Astrocyte (in vitro differentiated cells and primary cell): ENCODE results near the gene TNKS1BP1. TPM values are rescaled to one million over a fixed set of nuclear protein-coding genes. Genes with fewer than 3 reads are reported as not detected.
A peak's percentile ranks its signal among the peaks of the same experiment; 100 is the strongest.

Experiments used
- DNase-seq: peaks from one replicate; pipeline ENCODE4 v3.0.0-alpha.2; 2010; ENCODE audit warnings: low read depth
- FAIRE-seq: peaks from 2 replicates; lab custom pipeline; 2011; peaks lifted over from hg19 to GRCh38; lab: Jason Lieb, UNC
- H2AFZ ChIP-seq: 2 replicates; pipeline ENCODE4 v1.6.0; 2012; ENCODE audit warnings: low read depth, low read length, inconsistent platforms
- H3K27ac ChIP-seq: 2 replicates; pipeline ENCODE4 v1.5.1; 2011; ENCODE audit warnings: low read depth, low read length, inconsistent platforms
- H3K27me3 ChIP-seq: 2 replicates; pipeline ENCODE4 v1.6.0; 2011; ENCODE audit warnings: low read length, inconsistent platforms; ENCODE audit not compliant: insufficient read depth
- H3K36me3 ChIP-seq: 2 replicates; pipeline ENCODE4 v1.5.1; 2011; ENCODE audit warnings: low read length, inconsistent platforms; ENCODE audit not compliant: insufficient read depth
- H3K4me1 ChIP-seq: 2 replicates; pipeline ENCODE4 v1.5.1; 2011; ENCODE audit warnings: low read length, inconsistent platforms; ENCODE audit not compliant: insufficient read depth
- H3K4me2 ChIP-seq: 2 replicates; pipeline ENCODE4 v1.6.0; 2012; ENCODE audit warnings: low read length, inconsistent platforms
- H3K4me3 ChIP-seq: 2 replicates; pipeline ENCODE4 v1.5.1; 2011; ENCODE audit warnings: low read depth, mild to moderate bottlenecking, low read length, inconsistent platforms; ENCODE audit not compliant: insufficient read depth
- H3K79me2 ChIP-seq: 2 replicates; pipeline ENCODE4 v1.6.0; 2012; ENCODE audit warnings: mild to moderate bottlenecking, low read length, inconsistent platforms; ENCODE audit not compliant: insufficient read depth
- H3K9ac ChIP-seq: 2 replicates; pipeline ENCODE4 v1.6.0; 2012; ENCODE audit warnings: mild to moderate bottlenecking, low read length, inconsistent platforms
- H3K9me3 ChIP-seq: 2 replicates; pipeline ENCODE4 v1.5.1; 2012; ENCODE audit warnings: low read depth, mild to moderate bottlenecking, low read length, inconsistent platforms; ENCODE audit not compliant: insufficient read depth
- H4K20me1 ChIP-seq: 2 replicates; pipeline ENCODE4 v1.6.0; 2012; ENCODE audit warnings: low read length, inconsistent platforms; ENCODE audit not compliant: insufficient read depth
- H3K27ac Mint-ChIP-seq: one replicate; pipeline ENCODE4 v1.8.0; 2021; ENCODE audit warnings: mild to moderate bottlenecking, mixed read lengths; ENCODE audit not compliant: unreplicated experiment
- H3K27me3 Mint-ChIP-seq: one replicate; pipeline ENCODE4 v1.8.0; 2021; ENCODE audit warnings: low read depth, mixed read lengths; ENCODE audit not compliant: unreplicated experiment
- H3K36me3 Mint-ChIP-seq: one replicate; pipeline ENCODE4 v1.8.0; 2021; ENCODE audit warnings: low read depth, mixed read lengths; ENCODE audit not compliant: unreplicated experiment
- H3K4me1 Mint-ChIP-seq: one replicate; pipeline ENCODE4 v1.8.0; 2021; ENCODE audit warnings: low read depth, mixed read lengths; ENCODE audit not compliant: unreplicated experiment
- H3K4me3 Mint-ChIP-seq: one replicate; pipeline ENCODE4 v1.8.0; 2021; ENCODE audit warnings: mild to moderate bottlenecking, moderate library complexity, mixed read lengths; ENCODE audit not compliant: unreplicated experiment
- H3K9me3 Mint-ChIP-seq: one replicate; pipeline ENCODE4 v1.8.0; 2021; ENCODE audit warnings: mild to moderate bottlenecking, mixed read lengths; ENCODE audit not compliant: unreplicated experiment
- EZH2 ChIP-seq: IDR thresholded peaks from 2 replicates; pipeline ENCODE4 v1.6.1; 2012; ENCODE audit warnings: mild to moderate bottlenecking, low read length, inconsistent platforms; ENCODE audit not compliant: insufficient read depth
- total RNA-seq: library from RNA; stranded (reverse); gene quantifications from 2 replicates; pipeline ENCODE4 v1.2.1, GENCODE V29; 2021
- TF ChIP-seq, protein P1 (sequence below): IDR thresholded peaks from 2 replicates; pipeline ENCODE4 v1.5.1; 2011; ENCODE audit warnings: low read depth, mild to moderate bottlenecking, inconsistent platforms, low read length, moderate library complexity; ENCODE audit not compliant: insufficient read depth

Gene TNKS1BP1
- total RNA-seq, 1 donor from 2014 or later = 149 TPM

DNA sequence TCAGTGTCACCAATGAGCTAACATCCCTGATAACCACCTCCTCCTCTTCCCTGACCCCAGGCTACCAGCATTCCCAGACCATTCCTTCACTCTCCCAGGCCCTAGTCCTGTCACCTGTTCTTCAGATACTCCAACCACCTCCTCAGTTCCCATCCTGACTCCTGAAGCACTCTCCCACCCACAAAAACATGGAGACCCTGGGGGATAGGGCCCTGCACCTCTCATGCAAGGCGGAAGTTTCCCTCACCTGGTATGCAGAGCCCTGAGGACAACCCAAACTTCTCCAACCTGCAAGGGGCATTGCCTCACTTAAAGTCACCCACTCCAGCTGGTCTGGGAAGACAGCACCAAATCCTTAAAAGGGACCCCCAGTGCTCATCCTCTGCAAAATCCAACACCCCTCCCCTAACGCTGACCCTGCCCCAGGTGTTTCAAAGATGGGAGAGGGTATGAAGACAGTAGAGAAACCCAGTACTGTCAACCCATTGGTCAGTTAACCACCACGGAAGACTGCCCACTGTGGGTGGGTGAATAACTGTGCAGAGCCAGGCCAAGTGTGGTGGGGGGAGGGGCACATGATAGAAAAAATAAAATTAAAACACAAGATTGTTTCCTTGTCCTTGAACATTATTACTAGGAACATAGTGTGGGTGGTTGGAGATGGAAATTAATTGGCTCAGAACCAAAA is 1.4 kb downstream of the TNKS1BP1 start:
- DNase-seq (peak; percentile 18), FAIRE-seq (no peak)
- Mint-ChIP-seq H3K9me3 (no peaks in the 10 kb centered on the region), H3K27ac (peak overlapping the region; percentile 97), H3K27me3 (no peaks in the 10 kb centered on the region), H3K4me3 (peak overlapping the region; percentile 95), H3K36me3 (peaks cover 26% of the 10 kb centered on the region), H3K4me1 (peaks cover 40% of the 10 kb centered on the region)
- Histone ChIP-seq H3K27ac (peak overlapping the region; percentile 90), H3K9ac (peak overlapping the region; percentile 94), H3K79me2 (peaks cover 46% of the 10 kb centered on the region), H3K9me3 (no peaks in the 10 kb centered on the region), H3K27me3 (no peaks in the 10 kb centered on the region), H3K4me1 (peaks cover 42% of the 10 kb centered on the region), H3K4me2 (peak overlapping the region; percentile 99), H3K4me3 (peak overlapping the region; percentile 77), H4K20me1 (peaks cover 41% of the 10 kb centered on the region), H3K36me3 (peaks cover 17% of the 10 kb centered on the region), H2AFZ (no peak overlapping the region)
- TF ChIP-seq, protein P1, sequence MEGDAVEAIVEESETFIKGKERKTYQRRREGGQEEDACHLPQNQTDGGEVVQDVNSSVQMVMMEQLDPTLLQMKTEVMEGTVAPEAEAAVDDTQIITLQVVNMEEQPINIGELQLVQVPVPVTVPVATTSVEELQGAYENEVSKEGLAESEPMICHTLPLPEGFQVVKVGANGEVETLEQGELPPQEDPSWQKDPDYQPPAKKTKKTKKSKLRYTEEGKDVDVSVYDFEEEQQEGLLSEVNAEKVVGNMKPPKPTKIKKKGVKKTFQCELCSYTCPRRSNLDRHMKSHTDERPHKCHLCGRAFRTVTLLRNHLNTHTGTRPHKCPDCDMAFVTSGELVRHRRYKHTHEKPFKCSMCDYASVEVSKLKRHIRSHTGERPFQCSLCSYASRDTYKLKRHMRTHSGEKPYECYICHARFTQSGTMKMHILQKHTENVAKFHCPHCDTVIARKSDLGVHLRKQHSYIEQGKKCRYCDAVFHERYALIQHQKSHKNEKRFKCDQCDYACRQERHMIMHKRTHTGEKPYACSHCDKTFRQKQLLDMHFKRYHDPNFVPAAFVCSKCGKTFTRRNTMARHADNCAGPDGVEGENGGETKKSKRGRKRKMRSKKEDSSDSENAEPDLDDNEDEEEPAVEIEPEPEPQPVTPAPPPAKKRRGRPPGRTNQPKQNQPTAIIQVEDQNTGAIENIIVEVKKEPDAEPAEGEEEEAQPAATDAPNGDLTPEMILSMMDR = no peak
- no peak for TF ChIP-seq EZH2

DNA sequence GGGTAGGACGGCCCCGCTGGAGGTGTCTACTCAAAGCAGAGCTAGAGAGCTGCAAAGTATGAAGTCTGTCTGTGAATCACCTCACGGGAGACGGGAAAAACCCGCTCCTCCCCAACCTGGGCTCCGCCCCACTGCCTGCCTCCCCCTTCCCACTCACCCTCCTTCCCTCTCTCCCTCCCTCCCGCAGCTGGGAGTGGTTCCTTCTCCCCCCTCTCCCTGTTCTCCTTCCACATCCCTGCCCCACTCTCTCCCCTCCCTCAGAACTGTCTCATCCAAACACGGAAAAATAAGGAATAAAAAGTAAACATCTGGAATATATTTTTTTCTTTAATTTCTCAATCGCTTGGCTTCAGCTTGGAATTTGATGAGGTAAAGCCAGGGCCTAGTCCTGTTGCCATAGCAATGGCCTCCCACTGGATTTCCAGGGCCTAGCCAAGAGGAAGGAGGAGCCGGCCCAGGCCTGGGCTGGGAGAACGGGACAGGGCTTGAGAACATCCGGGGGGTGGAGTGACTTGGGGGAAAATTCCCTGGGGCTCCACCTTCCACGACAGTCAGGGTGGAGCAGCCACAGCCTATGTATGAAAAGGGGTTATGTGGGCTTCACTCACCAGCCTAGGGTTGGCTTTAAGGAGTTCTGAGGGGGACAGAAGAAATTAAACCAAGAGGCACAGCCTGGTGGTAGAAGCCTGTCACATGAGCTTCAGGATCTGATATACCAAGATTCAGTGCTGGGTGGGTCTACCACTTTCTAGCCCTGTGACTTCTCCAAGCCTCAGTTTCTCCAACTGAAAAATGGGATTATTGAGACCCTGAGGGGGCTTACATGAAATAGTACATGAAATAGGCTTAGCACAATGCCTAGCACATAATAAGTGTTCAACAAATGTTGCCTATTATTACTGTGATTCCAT is 2.2 kb downstream of the TNKS1BP1 start:
- H2AFZ ChIP-seq = peak overlapping the region; percentile 45

More for the DNA sequence above, 2.2 kb downstream of the TNKS1BP1 start:
- Histone ChIP-seq H3K27me3 (no peaks in the 10 kb centered on the region), H3K79me2 (peaks cover 54% of the 10 kb centered on the region), H3K36me3 (peaks cover 23% of the 10 kb centered on the region), H3K27ac (peak overlapping the region; percentile 90), H3K4me2 (peak overlapping the region; percentile 99), H3K9ac (peak overlapping the region; percentile 94), H3K9me3 (no peaks in the 10 kb centered on the region), H3K4me3 (peak overlapping the region; percentile 53), H4K20me1 (peaks cover 49% of the 10 kb centered on the region), H3K4me1 (peaks cover 48% of the 10 kb centered on the region)
- peak; percentile 58 for FAIRE-seq
- peak overlapping the region; percentile 95 for H3K4me3 Mint-ChIP-seq
- H3K9me3 Mint-ChIP-seq = no peaks in the 10 kb centered on the region
- peaks cover 28% of the 10 kb centered on the region for H3K36me3 Mint-ChIP-seq
- peak overlapping the region; percentile 97 for H3K27ac Mint-ChIP-seq
- H3K4me1 Mint-ChIP-seq = peaks cover 48% of the 10 kb centered on the region
- TF ChIP-seq, protein P1 = no peak
- TF ChIP-seq EZH2 = no peak
- H3K27me3 Mint-ChIP-seq = no peaks in the 10 kb centered on the region
- peak; percentile 96 for DNase-seq
